ENCODE data around the gene EFHC1.

- TF ChIP-seq CTCF (IDR thresholded peaks at IDR 0.05) (no peak), POLR2A (IDR thresholded peaks at IDR 0.05) (no peak)
These were observed 79.6 kb downstream of the EFHC1 start for GRCh38 chr6:52499681-52500236.

All from prostate gland (tissue), 2 donors.